Hematopoietic multipotent progenitor cell treated with erythropoietin and hydrocortisone succinate and interleukin-3 and kit ligand, for 17 days (in vitro differentiated cells): ENCODE results near the gene KCNK3.

Experiments
- DNase-seq: peaks from one replicate; pipeline ENCODE4 v3.0.0-alpha.2; 2015; ENCODE audit warnings: low spot score

Gene KCNK3

GRCh38 chr2:26691881-26692278 is 642 bp upstream of the KCNK3 start:
- no peak for DNase-seq

GRCh38 chr2:26692897-26693849 is 651 bp downstream of the KCNK3 start:
- no peak for DNase-seq

- no peak for DNase-seq
Observed at GRCh38 chr2:26694001-26694400, 1.5 kb downstream of the KCNK3 start.

- DNase-seq, result no peak
Observed at GRCh38 chr2:26696351-26696816, 3.9 kb downstream of the KCNK3 start.

- DNase-seq, result no peak
Observed at GRCh38 chr2:26697425-26697824, 4.9 kb downstream of the KCNK3 start.

GRCh38 chr2:26699295-26699694 is 6.8 kb downstream of the KCNK3 start:
- DNase-seq, result no peak

- no peak for DNase-seq
Observed at GRCh38 chr2:26700078-26700477, 7.6 kb downstream of the KCNK3 start.

- DNase-seq, result no peak
Observed at GRCh38 chr2:26701596-26701995, 9.1 kb downstream of the KCNK3 start.

GRCh38 chr2:26702025-26702424 is 9.5 kb downstream of the KCNK3 start:
- no peak for DNase-seq

GRCh38 chr2:26704441-26704977 is 12.0 kb downstream of the KCNK3 start:
- DNase-seq, result no peak

GRCh38 chr2:26705126-26705525 is 12.6 kb downstream of the KCNK3 start:
- DNase-seq, result no peak

GRCh38 chr2:26706093-26706492 is 13.6 kb downstream of the KCNK3 start:
- DNase-seq, result no peak

- no peak for DNase-seq
Observed at GRCh38 chr2:26706616-26707473, 14.3 kb downstream of the KCNK3 start.

GRCh38 chr2:26707747-26708146 is 15.2 kb downstream of the KCNK3 start:
- no peak for DNase-seq

GRCh38 chr2:26708457-26708856 is 15.9 kb downstream of the KCNK3 start:
- no peak for DNase-seq

- DNase-seq, result no peak
Observed at GRCh38 chr2:26709323-26710110, 17.0 kb downstream of the KCNK3 start.

GRCh38 chr2:26710145-26710544 is 17.6 kb downstream of the KCNK3 start:
- no peak for DNase-seq

GRCh38 chr2:26710743-26711456 is 18.4 kb downstream of the KCNK3 start:
- DNase-seq, result no peak

- DNase-seq, result no peak
Observed at GRCh38 chr2:26711457-26712161, 19.1 kb downstream of the KCNK3 start.
